ENCODE results near the gene NELFA. TPM values are rescaled to one million over a fixed set of nuclear protein-coding genes. Genes with fewer than 3 reads are reported as not detected.
"Not testable (repeated sequence)": the region's sequence is repeated elsewhere in the genome, so short reads cannot be mapped to it uniquely, and the experiment has no call there.

Gene NELFA
- total RNA-seq, 2 donors from 2014 or later = 29.5 to 53.3 TPM

DNA sequence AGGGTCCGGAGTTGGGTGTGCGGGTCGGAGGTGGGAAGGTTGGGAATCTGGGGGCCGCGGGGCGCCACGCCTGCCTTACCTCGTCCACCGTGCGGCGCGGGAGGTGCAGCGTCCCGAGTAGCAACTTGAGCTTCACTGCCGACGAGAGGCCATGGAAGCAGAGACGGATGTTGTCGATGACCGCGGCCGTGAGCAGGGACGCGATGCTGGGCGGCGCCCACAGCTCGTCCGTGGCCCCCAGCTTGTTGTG lies 178 bp downstream of the NELFA start:
- under 1% methylated on average over 27 of the region's 27 CpGs for WGBS
- H3K27me3 ChIP-seq (replicated peaks; ENCODE audit: insufficient read depth) = no peaks in the 10 kb centered on the region
- intact Hi-C loops (cut with DNase I) = no loop called here
- TF ChIP-seq POLR2A (IDR thresholded peaks at IDR 0.05) = peak; percentile 69
- no peak for TF ChIP-seq POLR2AphosphoS5 (IDR thresholded peaks at IDR 0.05)
- DNase-seq (ENCODE audit: low spot score) = no peak
- H3K9me3 ChIP-seq = no peaks in the 10 kb centered on the region
- peak overlapping the region; percentile 82 to 99 for H3K4me3 ChIP-seq
- H3K4me1 ChIP-seq (replicated peaks) = no peaks in the 10 kb centered on the region
- no peaks in the 10 kb centered on the region for H3K36me3 ChIP-seq
- H3K27ac ChIP-seq = peak overlapping the region; percentile 93 to 96

DNA sequence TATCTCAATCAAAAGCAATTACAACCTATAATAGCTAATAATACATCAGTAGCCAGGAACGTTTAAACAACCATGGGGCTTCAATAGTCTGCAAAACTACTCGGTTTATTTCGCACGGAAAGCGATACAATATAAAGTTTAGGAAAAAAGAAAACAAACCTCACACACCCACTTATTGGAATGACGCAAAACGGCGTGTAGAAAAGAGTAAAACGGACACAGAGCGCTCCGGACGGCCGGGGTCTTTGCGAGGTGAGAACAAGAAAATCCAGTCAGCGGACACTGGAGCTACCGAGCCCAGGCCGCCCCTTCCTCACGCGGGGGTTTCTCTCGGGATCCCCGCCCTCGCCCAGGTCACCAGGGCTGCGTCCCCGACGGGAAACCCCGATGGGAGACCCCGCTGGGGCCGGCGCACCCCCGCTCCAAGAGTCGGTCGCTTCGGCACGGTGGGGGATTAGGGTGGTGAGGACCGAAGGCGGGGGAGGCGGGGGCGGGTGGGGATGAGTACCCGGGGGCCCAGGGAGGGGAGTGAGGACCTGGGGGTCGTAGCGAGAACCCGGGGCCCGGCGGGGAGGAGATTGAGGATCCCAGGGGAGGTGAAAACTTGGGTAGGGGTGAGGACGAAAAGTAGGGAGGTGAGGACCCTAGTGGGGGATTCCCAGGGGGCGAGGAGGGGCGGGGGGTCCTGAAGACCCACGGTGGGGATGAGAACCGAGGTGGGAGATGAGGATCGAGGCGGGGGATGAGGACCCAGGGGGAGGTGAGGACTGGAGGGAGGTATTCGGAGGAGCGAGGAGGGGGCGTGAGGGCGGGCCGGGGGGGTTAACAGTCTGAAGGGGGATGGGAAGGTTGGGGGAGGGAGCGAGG lies 737 bp downstream of the NELFA start:
- Histone ChIP-seq H3K27ac (peak overlapping the region; percentile 93 to 96), H3K36me3 (no peaks in the 10 kb centered on the region), H3K4me3 (peak overlapping the region; percentile 82 to 99), H3K27me3 (replicated peaks; ENCODE audit: insufficient read depth) (no peaks in the 10 kb centered on the region), H3K4me1 (replicated peaks) (no peaks in the 10 kb centered on the region), H3K9me3 (no peaks in the 10 kb centered on the region)
- no peak for DNase-seq (ENCODE audit: low spot score)
- intact Hi-C loops (cut with DNase I) = no loop called here
- WGBS = 1% methylated on average over 52 of the region's 57 CpGs
- TF ChIP-seq POLR2A (IDR thresholded peaks at IDR 0.05) = no peak

DNA sequence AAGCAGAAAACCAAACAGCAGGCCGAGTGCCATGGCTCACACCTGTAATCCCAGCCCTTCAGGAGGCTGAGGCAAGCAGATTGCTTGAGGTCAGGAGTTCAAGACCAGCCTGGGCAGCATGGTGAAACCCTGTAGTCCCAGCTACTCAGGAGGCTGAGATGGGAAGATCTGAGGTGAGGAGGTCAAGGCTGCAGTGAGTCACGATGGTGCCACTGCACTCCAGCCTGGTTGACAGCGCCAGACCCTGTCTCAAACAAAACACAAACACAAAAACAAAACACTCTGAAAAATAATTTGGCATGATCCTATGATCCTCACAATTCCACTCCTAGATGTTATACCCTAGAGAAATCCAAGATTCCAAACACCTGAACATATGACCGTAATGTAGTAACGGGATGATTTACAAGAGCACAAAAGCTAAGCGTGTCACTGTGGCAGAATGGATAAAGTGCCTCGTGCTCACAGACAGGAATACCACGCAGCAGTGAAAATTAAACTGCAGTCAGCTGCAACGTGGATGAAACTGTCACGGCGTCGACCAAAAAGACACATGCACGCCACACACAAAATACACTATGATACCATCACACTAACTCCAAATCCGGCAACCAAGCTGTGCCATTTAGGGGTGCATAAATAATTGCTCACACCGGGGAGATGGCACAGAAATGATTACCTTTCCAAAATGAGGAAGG lies 1.7 kb downstream of the NELFA start:
- no peaks in the 10 kb centered on the region for H3K36me3 ChIP-seq
- intact Hi-C loops (cut with DNase I) = no loop called here
- H3K27me3 ChIP-seq (replicated peaks; ENCODE audit: insufficient read depth) = no peaks in the 10 kb centered on the region
- H3K27ac ChIP-seq = no peak overlapping the region
- 84% methylated on average over 15 of the region's 15 CpGs for WGBS
- H3K9me3 ChIP-seq = no peaks in the 10 kb centered on the region
- H3K4me3 ChIP-seq = peak overlapping the region in 1 of 2 donors; percentile 99
- TF ChIP-seq POLR2A (IDR thresholded peaks at IDR 0.05) = no peak
- TF ChIP-seq POLR2AphosphoS5 (IDR thresholded peaks at IDR 0.05) = no peak
- TF ChIP-seq, protein P1, sequence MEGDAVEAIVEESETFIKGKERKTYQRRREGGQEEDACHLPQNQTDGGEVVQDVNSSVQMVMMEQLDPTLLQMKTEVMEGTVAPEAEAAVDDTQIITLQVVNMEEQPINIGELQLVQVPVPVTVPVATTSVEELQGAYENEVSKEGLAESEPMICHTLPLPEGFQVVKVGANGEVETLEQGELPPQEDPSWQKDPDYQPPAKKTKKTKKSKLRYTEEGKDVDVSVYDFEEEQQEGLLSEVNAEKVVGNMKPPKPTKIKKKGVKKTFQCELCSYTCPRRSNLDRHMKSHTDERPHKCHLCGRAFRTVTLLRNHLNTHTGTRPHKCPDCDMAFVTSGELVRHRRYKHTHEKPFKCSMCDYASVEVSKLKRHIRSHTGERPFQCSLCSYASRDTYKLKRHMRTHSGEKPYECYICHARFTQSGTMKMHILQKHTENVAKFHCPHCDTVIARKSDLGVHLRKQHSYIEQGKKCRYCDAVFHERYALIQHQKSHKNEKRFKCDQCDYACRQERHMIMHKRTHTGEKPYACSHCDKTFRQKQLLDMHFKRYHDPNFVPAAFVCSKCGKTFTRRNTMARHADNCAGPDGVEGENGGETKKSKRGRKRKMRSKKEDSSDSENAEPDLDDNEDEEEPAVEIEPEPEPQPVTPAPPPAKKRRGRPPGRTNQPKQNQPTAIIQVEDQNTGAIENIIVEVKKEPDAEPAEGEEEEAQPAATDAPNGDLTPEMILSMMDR (IDR thresholded peaks at IDR 0.05) = no peak
- no peaks in the 10 kb centered on the region for H3K4me1 ChIP-seq (replicated peaks)
- no peak for DNase-seq (ENCODE audit: low spot score)

DNA sequence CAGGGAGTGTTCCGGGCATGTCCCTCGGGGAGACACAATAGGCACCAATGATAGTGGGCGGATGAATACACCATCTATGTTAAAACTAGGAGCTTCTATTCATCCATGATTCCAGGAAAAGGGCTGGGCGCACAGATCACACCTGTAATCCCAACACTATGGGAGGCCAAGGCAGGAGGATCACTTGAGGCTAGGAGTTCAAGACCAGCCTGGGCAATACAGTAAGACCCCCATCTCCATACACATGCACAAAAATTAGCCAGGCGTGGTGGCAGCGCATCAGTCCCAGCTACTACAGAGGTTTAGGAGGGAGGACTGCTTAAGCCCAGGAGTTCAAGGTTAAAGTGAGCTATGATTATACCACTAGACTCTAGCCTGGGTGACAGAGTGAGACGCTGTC lies 2.4 kb downstream of the NELFA start:
- Histone ChIP-seq H3K27me3 (replicated peaks; ENCODE audit: insufficient read depth) (no peaks in the 10 kb centered on the region), H3K36me3 (no peaks in the 10 kb centered on the region), H3K27ac (no peak overlapping the region), H3K9me3 (no peaks in the 10 kb centered on the region), H3K4me3 (no peak overlapping the region), H3K4me1 (replicated peaks) (no peaks in the 10 kb centered on the region)
- intact Hi-C loops (cut with DNase I) = no loop called here
- 92% methylated on average over 7 of the region's 7 CpGs for WGBS
- no peak for TF ChIP-seq POLR2AphosphoS5 (IDR thresholded peaks at IDR 0.05)
- TF ChIP-seq, protein P1 (IDR thresholded peaks at IDR 0.05) = no peak
- TF ChIP-seq POLR2A (IDR thresholded peaks at IDR 0.05) = no peak
- DNase-seq (ENCODE audit: low spot score) = no peak

DNA sequence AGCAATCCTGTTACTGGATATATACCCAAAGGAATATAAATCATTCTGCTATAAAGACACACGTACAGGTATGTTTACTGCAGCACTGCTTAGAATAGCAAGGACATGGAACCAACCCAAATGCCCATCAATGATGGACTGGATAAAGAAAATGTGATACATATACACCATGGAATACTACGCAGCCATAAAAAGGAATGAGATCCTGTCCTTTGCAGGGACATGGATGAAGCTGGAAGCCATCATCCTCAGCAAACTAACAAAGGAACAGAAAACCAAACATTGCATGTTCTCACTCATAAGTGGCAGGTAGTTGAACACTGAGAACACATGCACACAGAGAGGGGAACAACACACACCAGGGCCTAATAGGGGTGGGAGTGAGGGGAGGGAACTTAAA lies 5.4 kb downstream of the NELFA start:
- H3K36me3 ChIP-seq; H3K9me3 ChIP-seq; H3K27me3 ChIP-seq (replicated peaks; ENCODE audit: insufficient read depth); H3K4me3 ChIP-seq; intact Hi-C loops (cut with DNase I); H3K4me1 ChIP-seq (replicated peaks); DNase-seq (ENCODE audit: low spot score); H3K27ac ChIP-seq: not testable (repeated sequence)
- 83% methylated on average over 2 of the region's 2 CpGs for WGBS

DNA sequence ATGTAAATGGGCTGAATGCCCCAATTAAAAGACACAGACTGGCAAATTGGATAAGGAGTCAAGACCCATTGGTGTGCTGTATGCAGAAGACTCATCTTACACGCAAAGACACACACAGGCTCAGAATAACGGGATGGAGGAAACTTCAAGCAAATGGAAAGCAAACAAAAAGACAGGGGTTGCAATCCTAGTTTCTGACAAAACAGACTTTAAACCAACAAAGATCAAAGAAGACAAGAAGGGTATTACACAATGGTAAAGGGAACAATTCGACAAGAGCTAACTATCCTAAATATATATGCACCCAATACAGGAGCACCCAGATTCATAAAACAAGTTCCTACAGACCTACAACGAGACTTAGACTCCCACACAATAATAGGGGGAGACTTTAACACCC lies 9.5 kb downstream of the NELFA start:
- H3K4me1 ChIP-seq (replicated peaks); H3K4me3 ChIP-seq; DNase-seq (ENCODE audit: low spot score); intact Hi-C loops (cut with DNase I); H3K9me3 ChIP-seq; H3K27me3 ChIP-seq (replicated peaks; ENCODE audit: insufficient read depth); H3K36me3 ChIP-seq; H3K27ac ChIP-seq: not testable (repeated sequence)
- 77% methylated on average over 4 of the region's 4 CpGs for WGBS

DNA sequence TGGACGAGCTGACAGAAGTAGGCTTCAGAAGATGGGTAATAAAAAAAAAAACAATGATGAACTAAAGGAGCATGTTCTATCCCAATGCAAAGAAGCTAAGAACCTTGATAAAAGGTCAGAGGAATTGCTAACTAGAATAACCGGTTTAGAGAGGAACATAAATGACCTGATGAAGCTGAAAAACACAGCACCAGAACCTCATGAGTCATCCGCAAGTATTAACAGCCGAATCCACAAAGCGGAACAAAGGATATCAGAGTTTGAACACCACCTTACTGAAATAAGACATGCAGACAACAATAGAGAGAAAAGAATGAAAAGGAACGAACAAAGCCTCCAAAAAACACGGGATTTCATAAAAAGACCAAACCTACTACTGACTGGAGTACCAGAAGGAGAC lies 10.5 kb downstream of the NELFA start:
- DNase-seq (ENCODE audit: low spot score) = no peak
- Histone ChIP-seq H3K4me1 (replicated peaks) (no peaks in the 10 kb centered on the region), H3K9me3 (no peaks in the 10 kb centered on the region), H3K27me3 (replicated peaks; ENCODE audit: insufficient read depth) (no peaks in the 10 kb centered on the region), H3K36me3 (no peaks in the 10 kb centered on the region), H3K4me3 (no peak overlapping the region), H3K27ac (no peak overlapping the region)
- TF ChIP-seq POLR2AphosphoS5 (IDR thresholded peaks at IDR 0.05) = peak; percentile 42
- TF ChIP-seq POLR2A (IDR thresholded peaks at IDR 0.05) = no peak
- intact Hi-C loops (cut with DNase I) = no loop called here
- 75% methylated on average over 7 of the region's 7 CpGs for WGBS
